DND-41 (cell line): Measurements from ENCODE around the gene CRYBA1.

ENCODE experiments used
- CTCF ChIP-seq: IDR thresholded peaks from 2 replicates; pipeline ENCODE4 v1.5.1; 2012; ENCODE audit warnings: borderline replicate concordance, low read length, moderate library complexity, mild to moderate bottlenecking; ENCODE audit not compliant: poor library complexity, severe bottlenecking; ENCODE audit errors: extremely low read depth
- EZH2 ChIP-seq: IDR thresholded peaks from 3 replicates; pipeline ENCODE4 v1.6.1; 2012; ENCODE audit warnings: borderline replicate concordance, low read depth, mild to moderate bottlenecking, moderate library complexity, low read length, inconsistent platforms; ENCODE audit not compliant: severe bottlenecking

- TF ChIP-seq CTCF (no peak), EZH2 (no peak)
Measured at GRCh38 chr17:29214215-29215146, 32.2 kb upstream of the CRYBA1 start.
